Chondrocyte (in vitro differentiated cells): ENCODE results near the gene NFATC4. TPM values are rescaled to one million over a fixed set of nuclear protein-coding genes. Genes with fewer than 3 reads are reported as not detected.

Experiments used
- DNase-seq: peaks from one replicate; pipeline ENCODE4 v3.0.0; 2021; ENCODE audit warnings: mixed read lengths, low spot score
- H3K27ac Mint-ChIP-seq: one replicate; pipeline ENCODE4 v1.8.0; 2021; ENCODE audit warnings: mild to moderate bottlenecking, moderate library complexity, mixed read lengths; ENCODE audit not compliant: unreplicated experiment
- H3K27me3 Mint-ChIP-seq: 2 replicates; pipeline ENCODE4 v1.8.0; 2021; ENCODE audit warnings: low read depth, mixed read lengths
- H3K36me3 Mint-ChIP-seq: 2 replicates; pipeline ENCODE4 v1.8.0; 2021; ENCODE audit warnings: low read depth, mixed read lengths
- H3K4me1 Mint-ChIP-seq: 2 replicates; pipeline ENCODE4 v1.8.0; 2021; ENCODE audit warnings: low read depth, mild to moderate bottlenecking, mixed read lengths
- H3K4me3 Mint-ChIP-seq: one replicate; pipeline ENCODE4 v1.8.0; 2021; ENCODE audit warnings: mild to moderate bottlenecking, moderate library complexity, mixed read lengths; ENCODE audit not compliant: unreplicated experiment
- H3K9me3 Mint-ChIP-seq: 2 replicates; pipeline ENCODE4 v1.8.0; 2021; ENCODE audit warnings: low read depth, mixed read lengths
- CTCF ChIP-seq: fragments of 200-600 bp; sonication (generic); IDR thresholded peaks from 2 replicates; pipeline ENCODE4 v1.5.0; 2021; ENCODE audit warnings: antibody characterized with exemption, mild to moderate bottlenecking, moderate library complexity
- total RNA-seq: library from RNA; stranded (reverse); gene quantifications from 3 replicates; pipeline ENCODE4 v1.2.1, GENCODE V29; 2021

Gene NFATC4
- total RNA-seq, 1 donor from 2014 or later = 97.7 TPM

GRCh38 chr14:24422261-24422660, 54.3 kb downstream of the NFATC4 start:
- Mint-ChIP-seq H3K36me3 (no peaks in the 10 kb centered on the region), H3K27me3 (no peaks in the 10 kb centered on the region), H3K4me1 (peaks cover 21% of the 10 kb centered on the region), H3K4me3 (no peak overlapping the region), H3K27ac (no peak overlapping the region), H3K9me3 (peaks cover 3% of the 10 kb centered on the region)
- DNase-seq = no peak
- no peak for TF ChIP-seq CTCF

GRCh38 chr14:24422694-24423601, 55.0 kb downstream of the NFATC4 start:
- no peak for DNase-seq
- peaks cover 21% of the 10 kb centered on the region for H3K4me1 Mint-ChIP-seq

GRCh38 chr14:24425704-24426103, 57.7 kb downstream of the NFATC4 start:
- Mint-ChIP-seq H3K36me3 (no peaks in the 10 kb centered on the region), H3K9me3 (peaks cover 3% of the 10 kb centered on the region), H3K4me1 (peaks cover 28% of the 10 kb centered on the region), H3K27ac (peak overlapping the region; percentile 94), H3K27me3 (no peaks in the 10 kb centered on the region), H3K4me3 (no peak overlapping the region)
- no peak for TF ChIP-seq CTCF
- DNase-seq = no peak

More at GRCh38 chr14:24422694-24423601, 55.0 kb downstream of the NFATC4 start:
- H3K9me3 Mint-ChIP-seq = peaks cover 3% of the 10 kb centered on the region
- H3K27ac Mint-ChIP-seq = no peak overlapping the region
- no peaks in the 10 kb centered on the region for H3K27me3 Mint-ChIP-seq
- no peak overlapping the region for H3K4me3 Mint-ChIP-seq
- no peaks in the 10 kb centered on the region for H3K36me3 Mint-ChIP-seq
- no peak for TF ChIP-seq CTCF

GRCh38 chr14:24426150-24426911, 58.3 kb downstream of the NFATC4 start:
- H3K27me3 Mint-ChIP-seq = no peaks in the 10 kb centered on the region
- H3K4me1 Mint-ChIP-seq = peaks cover 34% of the 10 kb centered on the region
- peaks cover under 1% of the 10 kb centered on the region for H3K36me3 Mint-ChIP-seq
- DNase-seq = no peak
- no peak for TF ChIP-seq CTCF
- H3K9me3 Mint-ChIP-seq = peaks cover 3% of the 10 kb centered on the region
- H3K4me3 Mint-ChIP-seq = no peak overlapping the region
- H3K27ac Mint-ChIP-seq = peak overlapping the region; percentile 94

- no peak overlapping the region for H3K27ac Mint-ChIP-seq
Measured at GRCh38 chr14:24426912-24427536, 59.0 kb downstream of the NFATC4 start.

More at GRCh38 chr14:24426912-24427536, 59.0 kb downstream of the NFATC4 start:
- H3K36me3 Mint-ChIP-seq = peaks cover 6% of the 10 kb centered on the region
- no peak overlapping the region for H3K4me3 Mint-ChIP-seq
- peaks cover 3% of the 10 kb centered on the region for H3K9me3 Mint-ChIP-seq
- H3K27me3 Mint-ChIP-seq = no peaks in the 10 kb centered on the region
- DNase-seq = no peak
- TF ChIP-seq CTCF = no peak
- peaks cover 41% of the 10 kb centered on the region for H3K4me1 Mint-ChIP-seq
